Measurements from ENCODE around the gene MYO19. TPM values are rescaled to one million over a fixed set of nuclear protein-coding genes. Genes with fewer than 3 reads are reported as not detected.

MYO19 gene, protein sequence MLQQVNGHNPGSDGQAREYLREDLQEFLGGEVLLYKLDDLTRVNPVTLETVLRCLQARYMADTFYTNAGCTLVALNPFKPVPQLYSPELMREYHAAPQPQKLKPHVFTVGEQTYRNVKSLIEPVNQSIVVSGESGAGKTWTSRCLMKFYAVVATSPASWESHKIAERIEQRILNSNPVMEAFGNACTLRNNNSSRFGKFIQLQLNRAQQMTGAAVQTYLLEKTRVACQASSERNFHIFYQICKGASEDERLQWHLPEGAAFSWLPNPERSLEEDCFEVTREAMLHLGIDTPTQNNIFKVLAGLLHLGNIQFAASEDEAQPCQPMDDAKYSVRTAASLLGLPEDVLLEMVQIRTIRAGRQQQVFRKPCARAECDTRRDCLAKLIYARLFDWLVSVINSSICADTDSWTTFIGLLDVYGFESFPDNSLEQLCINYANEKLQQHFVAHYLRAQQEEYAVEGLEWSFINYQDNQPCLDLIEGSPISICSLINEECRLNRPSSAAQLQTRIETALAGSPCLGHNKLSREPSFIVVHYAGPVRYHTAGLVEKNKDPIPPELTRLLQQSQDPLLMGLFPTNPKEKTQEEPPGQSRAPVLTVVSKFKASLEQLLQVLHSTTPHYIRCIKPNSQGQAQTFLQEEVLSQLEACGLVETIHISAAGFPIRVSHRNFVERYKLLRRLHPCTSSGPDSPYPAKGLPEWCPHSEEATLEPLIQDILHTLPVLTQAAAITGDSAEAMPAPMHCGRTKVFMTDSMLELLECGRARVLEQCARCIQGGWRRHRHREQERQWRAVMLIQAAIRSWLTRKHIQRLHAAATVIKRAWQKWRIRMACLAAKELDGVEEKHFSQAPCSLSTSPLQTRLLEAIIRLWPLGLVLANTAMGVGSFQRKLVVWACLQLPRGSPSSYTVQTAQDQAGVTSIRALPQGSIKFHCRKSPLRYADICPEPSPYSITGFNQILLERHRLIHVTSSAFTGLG
- 38.9 TPM for total RNA-seq
- long read RNA-seq, full-length matches to known transcripts = 7 of 29 reads
- long read RNA-seq, partial matches to known transcripts = 9 of 29 reads
- long read RNA-seq, other reads (novel, unspliced or antisense) = 13 of 29 reads

DNA sequence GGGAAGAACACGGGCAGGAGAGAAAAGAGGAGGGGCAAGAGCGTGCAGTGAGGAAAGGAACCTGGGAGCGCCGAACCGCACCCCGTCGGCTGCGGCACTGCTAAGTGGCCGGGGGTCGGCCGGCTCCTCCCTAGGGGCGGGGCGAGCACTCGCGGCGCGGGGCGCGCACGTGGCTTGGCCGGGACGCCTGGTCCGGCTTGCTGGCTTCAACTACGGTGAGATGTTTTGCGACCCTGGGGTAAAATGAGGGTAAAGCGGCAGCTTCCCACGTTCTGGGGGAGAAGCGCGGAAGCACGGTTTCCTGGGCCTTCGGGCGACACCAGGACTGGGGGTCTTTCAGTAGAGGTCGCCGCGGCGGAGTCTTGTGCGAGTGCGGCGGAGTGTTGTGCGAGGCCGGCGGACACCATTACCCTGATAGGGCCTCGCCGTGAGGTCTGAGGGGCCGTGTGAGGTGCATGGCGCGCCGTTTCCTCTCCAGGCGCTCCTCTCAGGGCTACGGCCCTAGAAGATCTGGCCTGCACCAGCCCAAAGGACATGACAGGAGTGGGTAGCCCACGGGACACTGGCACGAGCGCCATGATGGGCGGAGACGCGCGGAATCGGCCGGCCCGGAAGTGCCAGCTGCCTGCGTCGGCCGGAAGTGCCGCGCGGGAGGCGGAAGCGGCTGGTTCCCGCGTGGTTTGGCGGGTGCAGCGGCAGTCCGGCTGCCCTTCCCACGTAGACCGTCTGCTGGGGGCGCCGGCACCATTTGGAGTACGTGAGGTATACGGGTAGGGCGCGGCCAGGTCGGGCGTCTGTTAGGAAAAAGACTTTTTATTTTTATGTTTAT, at the start of gene MYO19, which contains the start of gene PIGW:
MYO19 (minus strand) TSS at position 29 of the 829 bp plus-strand sequence. CDS start 2,330 bp downstream, outside the sequence.
PIGW (plus strand) TSS at position 148 of the 829 bp plus-strand sequence. CDS start 2,115 bp downstream, outside the sequence.
- peak within 1 kb of the TSS; percentile 89 for H3K4me3 ChIP-seq
- H3K27me3 ChIP-seq (ENCODE audit: low read depth) = no peaks in the 10 kb centered on the region
- DNase-seq = peak; percentile 93
- TF ChIP-seq, protein P1, sequence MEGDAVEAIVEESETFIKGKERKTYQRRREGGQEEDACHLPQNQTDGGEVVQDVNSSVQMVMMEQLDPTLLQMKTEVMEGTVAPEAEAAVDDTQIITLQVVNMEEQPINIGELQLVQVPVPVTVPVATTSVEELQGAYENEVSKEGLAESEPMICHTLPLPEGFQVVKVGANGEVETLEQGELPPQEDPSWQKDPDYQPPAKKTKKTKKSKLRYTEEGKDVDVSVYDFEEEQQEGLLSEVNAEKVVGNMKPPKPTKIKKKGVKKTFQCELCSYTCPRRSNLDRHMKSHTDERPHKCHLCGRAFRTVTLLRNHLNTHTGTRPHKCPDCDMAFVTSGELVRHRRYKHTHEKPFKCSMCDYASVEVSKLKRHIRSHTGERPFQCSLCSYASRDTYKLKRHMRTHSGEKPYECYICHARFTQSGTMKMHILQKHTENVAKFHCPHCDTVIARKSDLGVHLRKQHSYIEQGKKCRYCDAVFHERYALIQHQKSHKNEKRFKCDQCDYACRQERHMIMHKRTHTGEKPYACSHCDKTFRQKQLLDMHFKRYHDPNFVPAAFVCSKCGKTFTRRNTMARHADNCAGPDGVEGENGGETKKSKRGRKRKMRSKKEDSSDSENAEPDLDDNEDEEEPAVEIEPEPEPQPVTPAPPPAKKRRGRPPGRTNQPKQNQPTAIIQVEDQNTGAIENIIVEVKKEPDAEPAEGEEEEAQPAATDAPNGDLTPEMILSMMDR (IDR thresholded peaks at IDR 0.05) = peak; percentile 16
- H3K4me1 ChIP-seq = peaks cover 10% of the 10 kb centered on the region
- H3K36me3 ChIP-seq = peaks cover 41% of the 10 kb centered on the region
- peak within 1 kb of the TSS; percentile 98 for H3K27ac ChIP-seq
- intact Hi-C loops (cut with DNase I) = no loop called here
- H3K9me3 ChIP-seq = no peaks in the 10 kb centered on the region
- peak; percentile 96 for ATAC-seq

DNA sequence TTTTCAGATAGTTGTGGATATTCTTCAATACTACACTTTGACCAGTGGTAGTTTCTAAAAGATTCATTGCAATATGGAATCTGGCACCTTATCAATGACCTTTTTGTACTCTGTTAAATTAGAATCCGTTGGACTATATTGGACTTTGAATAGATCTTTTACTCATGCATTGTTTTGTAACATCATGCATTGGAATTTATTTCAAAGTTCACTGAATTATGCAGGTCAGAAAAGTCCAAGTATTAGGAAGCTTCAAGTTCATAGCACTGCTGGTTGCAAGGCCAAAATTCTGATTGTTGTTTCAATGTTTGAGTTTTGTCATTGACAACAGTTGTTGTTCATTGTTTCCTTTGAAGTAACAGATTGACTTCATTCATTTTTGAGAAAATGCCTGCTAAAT, 49.1 kb upstream of the MYO19 start:
- TF ChIP-seq, protein P1 (IDR thresholded peaks at IDR 0.05) = no peak
- ATAC-seq = no peak
- Histone ChIP-seq H3K27me3 (ENCODE audit: low read depth) (no peaks in the 10 kb centered on the region), H3K4me1 (no peaks in the 10 kb centered on the region), H3K9me3 (no peaks in the 10 kb centered on the region), H3K27ac (no peak overlapping the region), H3K36me3 (peaks cover 100% of the 10 kb centered on the region), H3K4me3 (no peak overlapping the region)
- no peak for DNase-seq
- intact Hi-C loops (cut with DNase I) = no loop called here

DNA sequence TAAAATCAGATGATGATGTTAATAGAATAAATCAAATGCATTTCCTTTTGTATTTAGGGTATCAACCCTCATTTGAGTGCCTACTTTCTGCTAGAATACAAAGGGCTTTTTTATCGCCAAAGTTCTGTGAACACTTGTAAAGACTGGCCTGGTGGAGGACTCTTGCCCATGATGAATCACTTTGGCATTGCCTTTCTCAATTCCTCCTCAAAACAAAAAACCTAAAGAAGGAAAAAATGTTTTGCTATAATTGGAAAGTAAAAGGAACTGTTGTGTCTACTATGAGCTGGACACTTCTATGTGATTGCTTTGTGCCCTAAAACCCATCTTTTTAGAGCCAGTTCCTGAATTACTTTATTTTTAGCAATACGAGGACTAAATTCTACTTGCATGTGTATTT, 44.0 kb upstream of the MYO19 start:
- no peak overlapping the region for H3K27ac ChIP-seq
- no peaks in the 10 kb centered on the region for H3K4me1 ChIP-seq
- TF ChIP-seq, protein P1 (IDR thresholded peaks at IDR 0.05) = no peak
- no peaks in the 10 kb centered on the region for H3K27me3 ChIP-seq (ENCODE audit: low read depth)
- intact Hi-C loops (cut with DNase I) = no loop called here
- H3K9me3 ChIP-seq = no peaks in the 10 kb centered on the region
- H3K36me3 ChIP-seq = peaks cover 88% of the 10 kb centered on the region
- no peak for ATAC-seq
- DNase-seq = no peak
- no peak overlapping the region for H3K4me3 ChIP-seq

DNA sequence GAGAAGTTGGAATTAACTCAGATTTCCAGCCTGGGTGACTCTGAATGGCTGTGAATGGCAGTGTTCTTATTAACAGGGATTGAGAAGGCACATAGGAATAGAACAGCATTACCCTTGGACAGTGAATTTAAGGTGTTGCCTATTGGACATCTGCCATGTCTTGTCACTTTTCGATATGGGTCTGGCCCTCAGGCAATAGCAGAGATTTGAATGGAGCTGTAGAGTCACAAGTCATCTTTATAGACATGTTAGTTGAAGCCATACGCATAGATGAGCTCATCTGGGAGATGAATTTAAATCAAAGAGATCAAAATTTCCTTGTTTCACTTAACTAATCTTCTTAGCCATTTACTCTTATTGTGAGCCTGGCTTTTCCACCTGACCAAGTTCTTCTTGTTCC, 42.1 kb upstream of the MYO19 start:
- Histone ChIP-seq H3K27ac (no peak overlapping the region), H3K4me1 (no peaks in the 10 kb centered on the region), H3K27me3 (ENCODE audit: low read depth) (no peaks in the 10 kb centered on the region), H3K36me3 (peaks cover 88% of the 10 kb centered on the region), H3K9me3 (no peaks in the 10 kb centered on the region), H3K4me3 (no peak overlapping the region)
- ATAC-seq = no peak
- intact Hi-C loops (cut with DNase I) = no loop called here
- TF ChIP-seq, protein P1 (IDR thresholded peaks at IDR 0.05) = no peak
- no peak for DNase-seq
